SK-N-SH treated with all-trans-retinoic acid at 6 μM for 48 hours (cell line): ENCODE data around the gene RSAD2.

Experiments used
- ATAC-seq: fragments of 200-7000 bp; cut with Tn5 transposase; 3 replicates; pipeline ENCODE4 v1.9.1; 2020; ENCODE audit warnings: mild to moderate bottlenecking, moderate library complexity
- ARNTL ChIP-seq: fragments of 450-650 bp; formaldehyde crosslinking; IDR thresholded peaks from 2 replicates; pipeline ENCODE4 v1.5.0; 2020; ENCODE audit warnings: low read depth, mild to moderate bottlenecking, moderate library complexity, borderline replicate concordance
- BACH2 ChIP-seq: fragments of 250-450 bp; sonication (Bioruptor Pico); IDR thresholded peaks from 2 replicates; pipeline ENCODE4 v1.9.0; 2021; ENCODE audit warnings: mild to moderate bottlenecking, borderline replicate concordance
- CSDC2 ChIP-seq: fragments of 250-450 bp; sonication (Bioruptor Pico); IDR thresholded peaks from 2 replicates; pipeline ENCODE4 v1.5.0; 2020; ENCODE audit warnings: mild to moderate bottlenecking, moderate library complexity
- ESRRG ChIP-seq: fragments of 250-450 bp; sonication (Bioruptor Pico); IDR thresholded peaks from 2 replicates; pipeline ENCODE4 v1.6.1; 2021; ENCODE audit warnings: mild to moderate bottlenecking
- ISL1 ChIP-seq: fragments of 250-450 bp; sonication (Bioruptor Pico); IDR thresholded peaks from 2 replicates; pipeline ENCODE4 v2.1.2; 2022; ENCODE audit warnings: mild to moderate bottlenecking, moderate library complexity
- OSR1 ChIP-seq: fragments of 250-450 bp; sonication (Bioruptor Pico); IDR thresholded peaks from 2 replicates; pipeline ENCODE4 v1.8.0; 2022; ENCODE audit warnings: moderate library complexity, mild to moderate bottlenecking, inconsistent platforms
- PPARA ChIP-seq: fragments of 250-450 bp; sonication (Bioruptor Pico); IDR thresholded peaks from 2 replicates; pipeline ENCODE4 v1.5.0; 2020; ENCODE audit warnings: mild to moderate bottlenecking, borderline replicate concordance
- RARB ChIP-seq: fragments of 250-450 bp; sonication (Bioruptor Pico); IDR thresholded peaks from 2 replicates; pipeline ENCODE4 v1.8.0; 2021; ENCODE audit warnings: mild to moderate bottlenecking, moderate library complexity
- SNAI2 ChIP-seq: fragments of 250-450 bp; sonication (Bioruptor Pico); IDR thresholded peaks from 2 replicates; pipeline ENCODE4 v1.5.0; 2020; ENCODE audit warnings: mild to moderate bottlenecking, moderate library complexity
- ZC3H10 ChIP-seq: fragments of 250-450 bp; sonication (Bioruptor Pico); IDR thresholded peaks from 2 replicates; pipeline ENCODE4 v1.5.1; 2021; ENCODE audit warnings: mild to moderate bottlenecking, moderate library complexity
- ZFP3 ChIP-seq: fragments of 250-450 bp; sonication (Bioruptor Pico); IDR thresholded peaks from 2 replicates; pipeline ENCODE4 v1.5.0; 2020; ENCODE audit warnings: mild to moderate bottlenecking, moderate library complexity
- ZFP30 ChIP-seq: fragments of 450-650 bp; formaldehyde crosslinking; IDR thresholded peaks from 2 replicates; pipeline ENCODE4 v1.5.0; 2022; ENCODE audit warnings: mild to moderate bottlenecking, moderate library complexity
- ZNF565 ChIP-seq: fragments of 450-650 bp; formaldehyde crosslinking; conservative IDR thresholded peaks from 2 replicates; pipeline ENCODE4 v1.5.0; 2020; ENCODE audit warnings: low read depth, mild to moderate bottlenecking, moderate library complexity
- ZNF70 ChIP-seq: fragments of 450-650 bp; formaldehyde crosslinking; IDR thresholded peaks from 2 replicates; pipeline ENCODE4 v1.5.0; 2020; ENCODE audit warnings: mild to moderate bottlenecking, moderate library complexity
- ZNF8 ChIP-seq: fragments of 450-650 bp; formaldehyde crosslinking; IDR thresholded peaks from 2 replicates; pipeline ENCODE4 v1.5.0; 2020; ENCODE audit warnings: mild to moderate bottlenecking, moderate library complexity
- TF ChIP-seq, protein P1 (sequence below): fragments of 250-450 bp; sonication (Bioruptor Pico); IDR thresholded peaks from 2 replicates; pipeline ENCODE4 v1.5.0; 2020; ENCODE audit warnings: mild to moderate bottlenecking, moderate library complexity
- TF ChIP-seq, protein P2 (sequence below): fragments of 250-450 bp; sonication (Bioruptor Pico); IDR thresholded peaks from 2 replicates; pipeline ENCODE4 v1.5.1; 2020; ENCODE audit warnings: low read depth, mild to moderate bottlenecking, moderate library complexity

The RSAD2 gene

DNA sequence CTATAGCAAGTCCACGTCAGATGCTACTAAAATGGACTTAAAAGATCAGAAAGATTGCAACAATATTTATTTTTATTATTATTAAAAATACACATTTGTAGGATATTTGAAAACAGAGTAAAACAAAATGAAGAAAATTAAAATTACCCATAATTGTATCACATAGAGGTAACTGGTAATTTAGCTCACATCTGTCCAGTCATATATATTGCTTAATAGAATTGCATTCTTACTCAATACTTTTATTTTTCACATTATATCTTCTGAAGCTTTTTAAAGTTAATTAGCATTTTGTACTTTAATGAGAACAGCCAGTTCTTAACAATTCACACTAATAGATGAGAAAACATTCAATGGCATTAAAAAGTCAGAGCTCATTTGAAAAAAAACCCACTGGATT is 28.1 kb downstream of the RSAD2 start (continued):
- no peak for TF ChIP-seq ZNF565 (CRISPR knock-in tag)
- TF ChIP-seq, protein P1, sequence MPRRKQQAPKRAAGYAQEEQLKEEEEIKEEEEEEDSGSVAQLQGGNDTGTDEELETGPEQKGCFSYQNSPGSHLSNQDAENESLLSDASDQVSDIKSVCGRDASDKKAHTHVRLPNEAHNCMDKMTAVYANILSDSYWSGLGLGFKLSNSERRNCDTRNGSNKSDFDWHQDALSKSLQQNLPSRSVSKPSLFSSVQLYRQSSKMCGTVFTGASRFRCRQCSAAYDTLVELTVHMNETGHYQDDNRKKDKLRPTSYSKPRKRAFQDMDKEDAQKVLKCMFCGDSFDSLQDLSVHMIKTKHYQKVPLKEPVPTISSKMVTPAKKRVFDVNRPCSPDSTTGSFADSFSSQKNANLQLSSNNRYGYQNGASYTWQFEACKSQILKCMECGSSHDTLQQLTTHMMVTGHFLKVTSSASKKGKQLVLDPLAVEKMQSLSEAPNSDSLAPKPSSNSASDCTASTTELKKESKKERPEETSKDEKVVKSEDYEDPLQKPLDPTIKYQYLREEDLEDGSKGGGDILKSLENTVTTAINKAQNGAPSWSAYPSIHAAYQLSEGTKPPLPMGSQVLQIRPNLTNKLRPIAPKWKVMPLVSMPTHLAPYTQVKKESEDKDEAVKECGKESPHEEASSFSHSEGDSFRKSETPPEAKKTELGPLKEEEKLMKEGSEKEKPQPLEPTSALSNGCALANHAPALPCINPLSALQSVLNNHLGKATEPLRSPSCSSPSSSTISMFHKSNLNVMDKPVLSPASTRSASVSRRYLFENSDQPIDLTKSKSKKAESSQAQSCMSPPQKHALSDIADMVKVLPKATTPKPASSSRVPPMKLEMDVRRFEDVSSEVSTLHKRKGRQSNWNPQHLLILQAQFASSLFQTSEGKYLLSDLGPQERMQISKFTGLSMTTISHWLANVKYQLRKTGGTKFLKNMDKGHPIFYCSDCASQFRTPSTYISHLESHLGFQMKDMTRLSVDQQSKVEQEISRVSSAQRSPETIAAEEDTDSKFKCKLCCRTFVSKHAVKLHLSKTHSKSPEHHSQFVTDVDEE (CRISPR knock-in tag), result no peak

DNA sequence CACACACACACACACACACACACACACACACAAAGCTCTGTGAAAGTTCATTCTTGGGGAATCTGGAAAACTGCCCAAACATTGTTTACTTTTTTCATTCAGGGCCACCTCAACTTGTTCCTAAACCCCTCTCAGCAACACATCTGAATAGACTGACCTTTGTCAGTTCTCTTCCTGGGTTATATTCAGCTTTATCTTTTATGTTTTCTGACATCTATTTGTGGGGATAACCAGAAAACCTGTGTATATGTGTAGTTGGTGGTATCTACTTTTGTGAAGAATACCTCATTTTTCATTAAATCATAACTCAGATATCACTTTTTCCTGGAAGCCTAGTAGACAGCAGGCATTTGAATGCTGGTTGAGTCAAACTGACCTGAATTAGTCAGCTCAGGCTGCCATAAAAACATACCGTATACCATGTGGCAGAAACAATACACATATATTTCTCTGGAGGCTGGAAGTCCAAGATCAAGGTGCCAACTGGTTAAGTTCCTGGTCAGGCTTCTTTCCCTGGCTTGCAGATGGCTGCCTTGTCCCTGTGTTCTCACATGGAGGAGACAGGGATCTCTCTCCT is 28.7 kb downstream of the RSAD2 start:
- no peak for ATAC-seq
- TF ChIP-seq ZNF565 (CRISPR knock-in tag) (no peak), ZNF70 (no peak), SNAI2 (no peak), ZNF8 (CRISPR knock-in tag) (no peak), OSR1 (CRISPR knock-in tag) (no peak)

DNA sequence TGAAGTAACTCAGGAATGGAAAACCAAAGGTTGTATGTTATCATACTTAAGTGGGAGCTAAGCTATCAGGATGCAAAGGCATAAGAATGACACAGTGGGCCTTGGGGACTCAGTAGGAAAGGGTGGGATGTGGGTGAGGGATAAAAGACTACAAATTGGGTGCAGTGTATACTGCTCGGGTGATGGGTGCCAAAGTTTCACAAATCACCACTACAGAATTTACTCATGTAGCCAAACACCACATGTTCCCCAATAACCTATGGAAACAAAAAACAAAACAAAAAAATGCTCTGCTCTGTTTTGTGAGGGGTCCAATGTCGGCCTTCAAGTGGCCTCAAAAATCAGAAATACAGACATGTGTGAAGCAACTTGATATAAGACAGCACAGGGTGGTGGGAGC is 30.7 kb downstream of the RSAD2 start:
- TF ChIP-seq RARB (CRISPR knock-in tag), result no peak
- no peak for TF ChIP-seq OSR1 (CRISPR knock-in tag)
- TF ChIP-seq ZNF8 (CRISPR knock-in tag), result no peak
- TF ChIP-seq ISL1 (CRISPR knock-in tag), result no peak
- no peak for TF ChIP-seq ZC3H10 (CRISPR knock-in tag)
- TF ChIP-seq PPARA (CRISPR knock-in tag), result no peak
- no peak for TF ChIP-seq CSDC2
- no peak for TF ChIP-seq ZFP30 (CRISPR knock-in tag)
- no peak for TF ChIP-seq ZNF565 (CRISPR knock-in tag)
- no peak for TF ChIP-seq ESRRG (CRISPR knock-in tag)
- TF ChIP-seq SNAI2, result no peak
- no peak for ATAC-seq

DNA sequence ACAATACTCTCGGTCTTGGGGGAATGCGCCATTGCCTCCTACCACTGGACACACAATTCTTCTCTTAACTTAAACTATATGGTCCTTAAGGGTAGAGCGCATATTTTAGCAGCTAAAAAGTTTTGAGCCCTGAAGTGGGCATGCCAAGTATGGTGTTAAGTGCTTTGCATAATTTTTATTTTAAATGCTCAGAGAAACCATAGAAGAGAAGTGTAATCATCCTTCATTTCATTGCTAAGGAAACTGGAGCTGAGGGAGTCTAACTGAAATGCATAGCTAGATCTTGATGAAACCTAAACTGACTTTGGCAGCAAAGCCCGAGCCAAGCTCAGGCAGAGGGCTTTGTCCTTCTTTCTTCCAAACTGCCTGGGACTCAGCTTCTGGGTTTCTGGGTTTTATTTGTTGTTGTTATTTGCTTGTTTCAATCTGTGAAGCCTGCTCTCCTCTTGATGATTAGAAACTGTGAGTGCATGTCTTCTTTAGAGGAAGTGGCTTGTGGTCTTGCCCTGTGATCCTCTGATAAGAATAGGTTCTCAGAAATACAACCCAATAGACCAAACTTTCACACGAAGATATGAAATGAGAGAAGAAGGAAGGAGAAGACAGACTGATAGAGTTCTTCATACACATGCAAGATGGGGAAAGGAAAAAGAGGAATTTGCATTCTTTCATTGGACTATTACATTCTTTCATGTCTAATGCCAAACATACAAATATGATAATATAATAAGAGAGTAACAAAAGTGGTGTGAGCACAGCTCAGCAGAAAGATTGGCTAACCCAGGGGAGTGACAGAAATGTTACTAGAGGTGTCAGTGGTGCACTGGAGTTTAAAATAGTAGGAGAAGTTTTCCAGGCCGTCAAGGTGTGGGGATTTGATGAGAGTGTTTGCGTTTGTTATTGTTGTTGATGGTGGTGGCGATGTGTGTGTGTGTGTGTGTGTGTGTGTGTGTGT is 32.1 kb downstream of the RSAD2 start:
- no peak for TF ChIP-seq ESRRG (CRISPR knock-in tag)
- TF ChIP-seq ZNF70, result no peak
- no peak for ATAC-seq

DNA sequence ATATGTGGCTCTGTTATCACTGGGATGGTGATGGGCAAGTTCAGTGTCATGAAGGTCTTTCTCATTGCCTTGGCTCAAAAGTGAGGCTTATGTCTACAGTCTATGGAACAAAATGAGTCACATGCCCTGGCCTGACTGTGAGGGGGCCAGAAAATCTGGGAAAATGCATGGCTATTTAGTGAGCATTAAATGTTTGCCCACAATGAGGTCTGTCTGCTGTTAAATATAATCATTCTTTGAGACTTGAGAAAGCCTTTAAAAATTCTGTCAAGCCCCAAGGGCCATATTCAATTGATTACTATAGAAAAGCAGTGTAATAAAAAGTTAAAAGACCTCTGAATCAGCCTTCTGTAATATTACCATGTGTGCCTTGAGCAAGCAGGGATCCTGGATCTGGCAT is 34.1 kb downstream of the RSAD2 start:
- TF ChIP-seq ZC3H10 (CRISPR knock-in tag) (no peak), ZNF8 (CRISPR knock-in tag) (no peak)
- TF ChIP-seq, protein P2, sequence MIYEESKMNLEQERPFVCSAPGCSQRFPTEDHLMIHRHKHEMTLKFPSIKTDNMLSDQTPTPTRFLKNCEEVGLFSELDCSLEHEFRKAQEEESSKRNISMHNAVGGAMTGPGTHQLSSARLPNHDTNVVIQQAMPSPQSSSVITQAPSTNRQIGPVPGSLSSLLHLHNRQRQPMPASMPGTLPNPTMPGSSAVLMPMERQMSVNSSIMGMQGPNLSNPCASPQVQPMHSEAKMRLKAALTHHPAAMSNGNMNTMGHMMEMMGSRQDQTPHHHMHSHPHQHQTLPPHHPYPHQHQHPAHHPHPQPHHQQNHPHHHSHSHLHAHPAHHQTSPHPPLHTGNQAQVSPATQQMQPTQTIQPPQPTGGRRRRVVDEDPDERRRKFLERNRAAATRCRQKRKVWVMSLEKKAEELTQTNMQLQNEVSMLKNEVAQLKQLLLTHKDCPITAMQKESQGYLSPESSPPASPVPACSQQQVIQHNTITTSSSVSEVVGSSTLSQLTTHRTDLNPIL, result no peak
- ATAC-seq, result no peak

DNA sequence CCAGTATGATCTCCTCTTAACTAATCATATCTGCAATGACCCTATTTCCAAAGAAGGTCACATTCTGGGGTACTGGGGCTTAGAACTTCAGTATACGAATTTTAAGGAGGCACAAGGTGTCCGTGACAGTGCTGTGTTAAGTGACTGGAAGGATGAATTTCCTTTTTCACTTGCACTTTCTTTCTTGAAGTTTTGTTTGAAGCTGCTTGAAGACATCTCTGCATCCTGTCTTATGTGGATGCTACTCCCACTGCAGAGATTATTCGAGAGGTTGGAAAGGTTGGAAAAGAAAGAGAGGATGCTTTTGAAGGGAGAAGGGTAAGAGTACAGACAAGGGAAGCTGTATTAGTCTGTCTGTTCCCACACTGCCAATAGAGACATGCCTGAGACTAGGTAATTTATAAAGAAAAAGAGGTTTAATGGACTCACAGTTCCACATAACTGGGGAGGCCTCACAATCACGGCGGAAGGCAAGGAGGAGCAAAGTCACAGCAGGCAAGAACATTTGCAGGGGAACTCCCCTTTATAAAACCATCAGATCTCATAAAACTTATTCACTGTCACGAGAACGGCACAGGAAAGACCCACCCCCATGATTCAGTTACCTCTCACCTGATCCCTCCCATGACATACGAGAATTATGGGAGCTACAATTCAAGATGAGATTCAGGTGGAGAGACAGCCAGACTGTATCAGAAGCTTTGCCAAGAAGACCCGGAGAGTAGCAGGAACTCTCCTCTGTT is 36.0 kb downstream of the RSAD2 start:
- TF ChIP-seq ZNF8 (CRISPR knock-in tag), result no peak
- no peak for TF ChIP-seq BACH2 (CRISPR knock-in tag)
- TF ChIP-seq ZFP30 (CRISPR knock-in tag), result no peak
- no peak for ATAC-seq

DNA sequence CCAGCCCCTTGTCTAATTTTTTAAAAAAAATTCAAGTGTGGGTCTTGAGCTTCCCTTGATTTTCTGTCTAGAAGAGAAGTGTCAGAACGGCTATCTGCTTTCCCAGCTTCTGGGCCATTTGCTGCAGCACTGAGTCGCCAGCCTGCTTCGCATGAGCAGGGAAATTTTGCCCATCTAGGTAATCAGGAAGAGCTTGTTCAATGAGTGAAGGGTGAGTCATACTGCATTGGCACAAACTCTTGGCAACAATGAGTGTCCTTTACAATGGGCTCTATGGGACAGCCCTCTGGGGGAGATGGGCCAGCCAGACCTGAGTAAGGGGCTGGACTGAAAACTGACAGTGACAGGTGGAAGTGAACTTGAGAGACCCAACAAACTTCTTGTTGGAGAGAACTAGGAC is 37.3 kb downstream of the RSAD2 start:
- ATAC-seq, result peak; percentile 19
- no peak for TF ChIP-seq OSR1 (CRISPR knock-in tag)
- TF ChIP-seq ZNF70, result no peak
- TF ChIP-seq ARNTL (CRISPR knock-in tag), result no peak
- 0 out of 2 replicates have a peak, but pooled peaks have one; percentile 54 for TF ChIP-seq ZFP3 (CRISPR knock-in tag)
- TF ChIP-seq, all 23 proteins: peak for 1
